K562 treated with DMSO at 1 percent for 12 hours (cell line): Measurements from ENCODE around the gene CATSPERE. TPM values are rescaled to one million over a fixed set of nuclear protein-coding genes. Genes with fewer than 3 reads are reported as not detected.

ENCODE experiments used
- total RNA-seq: library from RNA; unstranded; fragments of 300-600 nt; gene quantifications from 2 replicates; pipeline ENCODE4 v1.2.3, GENCODE V29; 2022; ENCODE audit not compliant: insufficient read depth

The CATSPERE gene
- not detected in 2 replicates for total RNA-seq

DNA sequence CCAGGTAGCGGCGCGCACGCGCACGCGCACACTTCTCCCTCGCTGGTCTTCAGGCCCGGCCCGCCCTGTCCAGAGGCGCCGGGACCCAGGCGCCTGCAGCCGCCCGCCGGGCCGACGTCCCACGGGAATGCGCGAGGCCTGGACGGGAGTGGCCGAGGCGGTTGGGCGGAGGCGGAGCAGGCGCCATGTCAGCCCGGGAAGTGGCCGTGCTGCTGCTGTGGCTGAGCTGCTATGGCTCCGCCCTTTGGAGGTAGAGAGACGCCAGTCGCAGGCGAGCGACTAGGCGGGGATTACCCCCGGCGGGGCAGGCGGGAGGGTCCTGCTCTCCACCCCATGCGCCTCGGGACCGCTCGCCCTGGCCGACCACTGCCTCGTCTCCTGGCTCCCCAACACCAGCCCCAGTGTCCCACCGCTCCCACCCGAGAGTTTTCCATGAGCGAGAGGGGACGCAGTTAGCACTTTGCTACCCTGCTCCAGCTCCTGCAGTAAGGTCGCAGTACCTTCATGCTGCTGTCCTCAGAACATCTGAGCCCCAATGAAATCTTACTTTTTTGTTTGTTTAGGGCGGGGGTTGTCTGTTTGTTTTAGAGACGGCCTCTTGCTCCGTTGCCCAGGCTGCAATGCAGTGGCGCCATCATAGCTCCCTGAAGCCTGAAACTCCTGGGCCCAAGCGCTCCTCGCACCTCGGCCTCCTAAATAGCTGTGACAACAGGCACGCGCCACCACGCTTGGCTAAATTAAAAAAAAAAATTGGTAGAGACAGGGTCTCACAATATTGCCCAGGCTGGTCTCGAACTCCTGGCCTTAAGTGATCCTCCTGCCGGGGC is at the start of gene CATSPERE:
Gene CATSPERE (plus strand): TSS at position 29 of the 827 bp plus-strand sequence. CDS start 157 bp downstream, at position 186.

DNA sequence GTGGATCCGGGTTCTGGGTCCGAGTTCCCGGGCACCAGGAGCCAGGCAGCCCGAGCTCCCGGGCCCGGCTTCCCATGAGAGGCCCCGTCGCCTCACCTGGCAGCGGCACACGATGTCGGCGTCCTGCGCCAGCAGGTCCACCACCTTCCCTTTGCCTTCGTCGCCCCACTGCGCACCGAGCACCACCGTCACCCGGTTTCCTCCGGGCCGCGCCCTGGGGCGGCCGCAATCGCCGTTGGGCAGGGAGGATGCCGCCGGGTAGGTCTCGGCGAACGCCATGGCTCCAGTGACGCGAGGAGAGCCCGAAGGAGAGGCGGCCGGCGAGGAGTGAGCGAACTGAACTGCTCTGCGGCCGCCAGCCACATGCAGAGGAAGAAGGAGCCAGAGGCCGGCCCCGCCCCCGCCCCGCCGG is 9.5 kb upstream of the CATSPERE start, which contains the start of gene ADSS2:
Gene ADSS2 (minus strand): TSS at position 371 of the 412 bp plus-strand sequence. CDS start 92 bp downstream, at position 279.

DNA sequence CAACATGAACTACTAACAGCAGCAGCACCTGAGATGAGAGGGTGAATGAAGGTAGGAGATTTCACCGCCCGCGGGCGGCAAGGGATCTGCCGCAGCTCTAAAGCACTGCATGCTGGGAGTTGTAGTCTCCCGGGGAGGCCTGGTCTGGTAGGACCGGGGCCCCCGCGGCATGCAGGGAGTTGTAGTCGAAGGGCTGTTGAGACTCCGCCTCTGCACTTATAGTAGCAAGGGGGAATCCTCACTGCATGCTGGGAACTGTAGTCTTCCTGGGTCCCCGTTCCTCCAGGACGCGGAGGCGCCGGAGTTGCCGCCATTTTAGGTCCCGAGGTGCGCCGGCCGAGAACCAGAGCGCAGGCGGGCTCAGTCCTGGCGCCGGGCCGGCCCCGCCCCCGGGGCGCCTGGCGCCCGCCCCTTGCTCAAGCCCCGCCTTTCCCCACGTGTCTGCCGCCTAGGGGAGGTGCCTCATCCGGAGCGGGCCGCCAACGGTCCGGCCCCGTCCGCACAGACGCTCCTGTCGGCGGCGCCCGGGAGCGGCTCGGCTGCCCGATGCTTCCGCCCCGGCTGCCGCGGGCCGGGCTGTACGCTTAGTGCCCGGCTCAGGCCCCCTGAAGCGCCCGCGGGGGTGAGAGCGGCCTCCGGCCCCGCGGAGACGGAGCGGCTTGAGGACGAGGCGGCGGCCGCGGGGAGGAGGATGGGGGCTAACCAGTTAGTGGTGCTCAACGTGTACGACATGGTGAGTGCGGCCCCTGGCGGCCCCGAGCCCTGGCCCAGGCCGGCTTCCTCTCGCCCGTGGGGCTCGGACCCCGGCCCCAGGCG is 191.8 kb downstream of the CATSPERE start, which contains the start of gene DESI2:
Gene DESI2 (plus strand): TSS at position 504 of the 816 bp plus-strand sequence. CDS start 188 bp downstream, at position 692.

Other genes with a start within 250 kb of the CATSPERE start
- gene ADSS2, start 9.4 kb upstream of the CATSPERE start, total RNA-seq: 9.5 and 21.4 TPM in 2 replicates
- gene DESI2, start 191.9 kb downstream of the CATSPERE start, total RNA-seq: 8.5 and 31.6 TPM in 2 replicates